CD4-positive, alpha-beta T cell treated with Interleukin-15 for 4 hours (primary cell): ENCODE data around the gene CTIF.

Experiments used
- DNase-seq: peaks from one replicate; pipeline ENCODE4 v3.0.0-alpha.2; 2020; ENCODE audit warnings: low spot score

CTIF gene

GRCh38 chr18:48819781-48820482, 281.1 kb downstream of the CTIF start:
- no peak for DNase-seq

DNA sequence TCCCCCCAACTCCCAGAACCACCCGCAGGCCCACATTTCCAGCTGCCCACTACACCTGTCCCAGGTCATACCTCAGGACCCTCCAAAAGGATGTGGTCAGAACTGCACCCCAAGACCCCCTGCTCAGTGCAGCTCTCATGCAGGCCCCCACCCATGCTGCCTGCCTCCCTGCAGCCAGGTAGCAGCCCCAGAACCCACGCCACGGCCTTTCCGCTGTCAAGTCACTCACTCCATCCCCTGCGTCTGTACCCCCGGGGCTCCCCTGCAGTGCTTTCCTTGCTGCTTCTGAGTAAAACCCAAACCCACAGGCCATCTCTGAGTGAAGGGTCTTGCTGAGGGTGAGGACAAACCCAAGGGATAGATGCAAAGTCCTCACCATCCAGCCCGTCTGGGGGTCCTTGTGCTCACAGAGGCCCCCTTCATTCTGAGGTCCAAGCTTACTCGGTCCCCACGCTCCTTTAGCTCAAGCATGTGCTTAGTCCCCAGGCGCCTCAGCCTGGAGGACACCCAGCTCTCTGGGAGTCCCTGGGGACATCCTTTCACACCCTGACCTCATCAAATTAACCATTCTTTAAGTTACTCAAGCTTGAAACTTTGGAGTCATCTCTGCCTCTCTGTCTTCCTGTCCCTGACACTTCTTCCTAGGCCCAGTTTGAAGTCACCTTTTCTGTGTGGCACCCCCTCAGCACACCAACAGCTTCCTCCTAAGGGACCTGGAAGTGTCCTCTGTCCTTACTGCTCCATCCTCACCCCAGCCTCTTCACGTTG, 281.8 kb downstream of the CTIF start:
- no peak for DNase-seq

- DNase-seq = no peak
Observed at GRCh38 chr18:48821251-48821590, 282.4 kb downstream of the CTIF start.

GRCh38 chr18:48821845-48822244, 283.0 kb downstream of the CTIF start:
- no peak for DNase-seq

DNA sequence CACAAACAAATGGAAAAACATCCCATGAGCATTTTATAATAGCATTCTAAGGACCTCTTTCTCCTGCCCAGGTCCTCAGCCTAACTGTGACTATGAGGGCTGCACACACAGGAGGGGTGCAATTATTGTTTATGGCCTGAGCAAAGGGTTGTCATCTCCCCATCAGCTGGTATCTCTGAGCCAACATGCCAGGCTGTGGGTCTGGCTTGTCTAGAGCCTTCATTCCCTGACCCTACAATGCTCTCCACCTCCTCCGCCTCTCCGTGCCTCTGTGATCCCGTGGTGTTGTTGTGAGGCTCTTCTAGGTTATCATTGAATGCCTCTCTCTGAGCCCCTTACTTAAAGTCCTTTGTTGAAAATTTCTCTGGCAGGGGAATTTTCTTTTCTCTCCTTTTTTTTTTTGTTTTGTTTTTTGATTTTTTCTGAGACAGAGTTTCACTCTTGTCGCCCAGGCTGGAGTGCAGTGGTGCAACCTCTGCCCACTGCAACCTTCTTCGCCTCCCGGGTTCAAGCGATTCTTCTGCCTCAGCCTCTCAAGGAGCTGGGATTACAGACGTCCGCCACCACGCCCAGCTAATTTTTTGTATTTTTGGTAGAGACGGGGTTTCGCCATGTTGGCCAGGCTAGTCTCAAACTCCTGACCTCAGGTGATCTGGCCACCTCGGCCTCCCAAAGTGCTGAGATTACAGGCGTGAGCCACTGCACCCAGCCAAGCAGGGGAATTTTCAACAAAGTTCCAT, 285.6 kb downstream of the CTIF start:
- DNase-seq = no peak

DNA sequence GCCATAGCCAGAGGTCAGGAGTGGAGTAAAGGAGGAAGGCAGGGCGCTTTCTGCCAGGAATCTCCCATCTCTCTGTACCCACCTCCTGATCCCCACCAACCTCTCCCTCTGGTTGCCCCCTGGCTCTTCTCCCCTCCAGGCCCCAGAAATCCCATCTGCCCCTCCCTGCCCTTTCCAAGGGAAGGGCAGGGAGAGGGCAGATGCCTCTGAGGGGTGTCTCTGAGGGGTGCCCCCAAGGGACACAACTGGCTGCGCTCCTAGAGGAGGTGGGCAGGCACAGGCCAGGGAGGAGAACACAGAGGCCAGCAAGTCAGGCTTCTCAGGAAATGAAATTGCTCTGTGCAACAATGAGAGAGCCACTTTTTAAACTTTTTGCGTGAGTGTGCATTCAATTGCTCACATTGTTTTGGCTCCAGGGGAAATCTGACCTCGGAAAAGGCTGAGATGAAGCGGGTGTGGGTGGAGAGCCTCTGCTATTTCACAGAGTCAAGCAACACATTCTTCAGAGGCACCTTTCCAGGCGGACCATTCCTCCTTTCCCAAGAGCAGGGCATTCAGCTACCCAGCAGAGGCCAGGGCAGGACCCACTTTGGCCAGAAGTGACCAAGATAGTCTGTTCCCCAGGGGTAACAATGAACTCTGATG, 286.4 kb downstream of the CTIF start:
- DNase-seq = no peak

- no peak for DNase-seq
Observed at GRCh38 chr18:48826271-48826670, 287.4 kb downstream of the CTIF start.

DNA sequence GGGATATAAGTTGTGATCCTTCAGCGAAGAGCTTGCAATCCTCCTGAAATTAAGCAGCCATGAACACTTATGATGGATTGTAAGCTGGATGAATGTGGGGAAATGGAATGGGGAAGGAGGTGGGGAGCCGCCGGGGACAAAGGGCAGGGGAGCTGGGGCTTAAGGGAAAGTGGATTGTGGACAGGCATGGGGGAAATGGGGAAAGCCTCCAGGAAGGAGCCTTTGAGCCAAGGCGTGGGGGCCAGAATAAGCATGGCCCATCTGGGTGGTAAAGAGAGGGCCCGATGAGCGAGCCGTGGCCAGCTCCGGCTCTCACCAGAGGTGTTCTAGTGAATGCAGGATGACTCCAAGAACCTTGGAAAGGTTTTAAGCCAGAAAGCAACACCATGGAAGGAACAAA, 288.0 kb downstream of the CTIF start:
- no peak for DNase-seq

DNA sequence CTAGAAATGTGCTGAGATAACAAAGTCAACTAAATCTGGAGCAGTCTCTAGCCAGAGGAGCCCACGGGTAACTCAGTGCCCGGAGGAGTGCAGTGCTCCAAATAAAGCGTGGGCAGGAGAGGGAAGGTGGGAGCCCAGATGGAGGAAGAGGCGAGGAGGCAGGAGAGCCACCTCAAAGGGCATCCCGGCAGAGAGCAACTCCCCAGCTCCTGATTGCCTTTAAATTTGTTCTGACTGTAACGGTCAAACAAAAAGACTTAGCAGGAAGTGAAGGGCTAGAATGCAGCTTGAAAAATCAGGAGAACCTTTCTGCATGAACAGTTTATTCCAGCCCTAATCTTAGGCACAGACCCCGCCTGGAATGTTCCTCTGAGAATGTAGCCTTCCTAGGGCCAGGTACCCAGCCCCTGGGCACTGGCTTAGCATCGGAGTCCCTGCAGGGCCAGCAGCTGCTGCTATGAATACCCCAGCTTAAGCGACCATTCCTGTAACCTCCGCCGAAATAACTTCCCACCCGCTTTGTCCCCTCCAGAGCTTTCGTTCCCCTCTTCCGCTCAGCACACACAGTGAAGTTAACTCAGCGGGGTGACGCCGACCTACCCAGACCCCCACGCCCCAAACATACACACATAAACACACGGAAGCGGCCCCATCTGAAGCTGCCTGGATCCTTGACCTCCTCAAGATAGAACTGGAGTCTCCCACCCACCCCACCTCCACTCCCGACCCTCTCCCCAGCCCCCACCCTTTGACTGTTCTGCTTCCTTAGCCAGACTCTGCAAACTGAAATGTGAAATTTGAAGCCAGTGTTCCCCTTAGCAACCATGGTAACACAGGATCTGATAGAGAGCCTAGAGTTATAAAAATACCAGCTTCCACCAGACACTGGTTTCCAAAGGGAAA, 288.7 kb downstream of the CTIF start:
- no peak for DNase-seq

- DNase-seq = no peak
Observed at GRCh38 chr18:48828194-48828545, 289.3 kb downstream of the CTIF start.

DNA sequence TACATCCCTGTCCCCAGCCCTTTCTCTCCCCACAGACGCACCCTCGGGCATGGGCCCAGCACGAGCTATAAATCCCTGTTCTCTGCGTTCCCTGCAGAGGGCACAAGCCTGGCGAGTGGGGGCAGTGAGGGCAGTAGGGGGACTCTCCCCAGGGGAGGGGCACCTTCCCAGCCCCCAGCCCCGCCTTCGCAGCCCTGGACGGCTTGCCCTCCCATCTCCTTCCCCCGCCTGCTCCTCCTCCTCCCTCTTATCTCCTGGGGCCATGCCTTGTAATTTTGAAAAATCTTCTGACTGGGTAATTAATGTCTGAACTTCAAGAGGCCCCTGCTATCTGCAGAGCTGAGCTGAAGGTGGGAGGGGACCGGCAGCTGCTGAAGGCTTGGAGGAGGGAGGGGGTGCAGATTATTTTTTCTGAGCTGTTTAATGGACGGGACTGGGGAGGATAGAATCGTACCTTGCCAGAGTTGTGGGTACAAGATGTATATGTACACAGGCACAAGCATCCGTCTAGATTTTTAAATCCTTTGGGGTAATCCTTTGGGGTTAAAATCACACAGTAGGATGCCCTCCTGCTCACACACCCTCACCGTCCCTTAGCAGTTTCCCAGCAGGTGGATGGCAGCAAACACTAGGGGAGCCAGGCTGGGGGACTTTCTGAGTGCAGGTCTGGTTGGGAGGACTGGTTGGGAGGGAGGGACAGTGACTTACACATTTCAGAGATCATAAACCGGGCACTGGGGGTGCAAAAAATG, 290.0 kb downstream of the CTIF start:
- no peak for DNase-seq

- no peak for DNase-seq
Observed at GRCh38 chr18:48829443-48830149, 290.8 kb downstream of the CTIF start.

- no peak for DNase-seq
Observed at GRCh38 chr18:48831113-48831759, 292.4 kb downstream of the CTIF start.

GRCh38 chr18:48831802-48832201, 293.0 kb downstream of the CTIF start:
- DNase-seq = no peak

DNA sequence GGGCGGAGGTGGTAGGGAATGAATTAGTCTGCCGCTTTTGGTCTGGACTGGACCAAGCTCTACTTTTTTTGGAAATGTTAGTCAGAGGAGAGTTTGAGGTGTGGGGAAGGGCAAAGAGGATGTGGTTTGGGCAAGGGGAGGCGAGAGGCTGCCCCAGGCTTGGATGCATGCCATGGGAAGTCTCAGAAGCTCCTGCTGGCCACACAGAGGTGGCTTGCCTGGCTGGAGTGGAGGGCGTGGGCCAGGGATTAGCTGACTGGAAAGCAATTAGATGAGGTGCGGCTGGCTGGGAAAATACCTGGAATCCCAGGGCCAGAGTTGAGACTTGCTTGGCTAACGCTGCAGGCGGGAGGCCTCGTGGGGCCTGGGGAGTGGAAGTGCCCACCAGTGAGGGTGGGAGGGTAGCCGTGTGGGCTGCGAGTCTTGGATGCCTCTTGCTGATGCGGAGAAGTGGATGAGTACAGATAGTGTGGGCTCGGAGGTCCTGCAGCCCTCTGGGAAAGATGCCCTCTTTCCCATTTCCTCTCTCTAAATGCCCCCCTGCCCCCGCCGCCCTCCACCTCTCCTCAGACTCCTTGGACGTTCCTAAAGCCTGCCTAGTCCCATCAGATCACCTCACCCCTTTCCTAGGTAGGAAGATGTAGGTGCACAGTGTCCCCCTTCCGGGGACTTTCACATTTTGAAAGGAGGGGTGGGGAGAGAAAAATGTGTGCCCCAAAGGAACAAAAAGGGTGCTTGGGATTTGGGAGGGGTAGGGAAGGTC, 294.3 kb downstream of the CTIF start:
- peak; percentile 37 for DNase-seq

DNA sequence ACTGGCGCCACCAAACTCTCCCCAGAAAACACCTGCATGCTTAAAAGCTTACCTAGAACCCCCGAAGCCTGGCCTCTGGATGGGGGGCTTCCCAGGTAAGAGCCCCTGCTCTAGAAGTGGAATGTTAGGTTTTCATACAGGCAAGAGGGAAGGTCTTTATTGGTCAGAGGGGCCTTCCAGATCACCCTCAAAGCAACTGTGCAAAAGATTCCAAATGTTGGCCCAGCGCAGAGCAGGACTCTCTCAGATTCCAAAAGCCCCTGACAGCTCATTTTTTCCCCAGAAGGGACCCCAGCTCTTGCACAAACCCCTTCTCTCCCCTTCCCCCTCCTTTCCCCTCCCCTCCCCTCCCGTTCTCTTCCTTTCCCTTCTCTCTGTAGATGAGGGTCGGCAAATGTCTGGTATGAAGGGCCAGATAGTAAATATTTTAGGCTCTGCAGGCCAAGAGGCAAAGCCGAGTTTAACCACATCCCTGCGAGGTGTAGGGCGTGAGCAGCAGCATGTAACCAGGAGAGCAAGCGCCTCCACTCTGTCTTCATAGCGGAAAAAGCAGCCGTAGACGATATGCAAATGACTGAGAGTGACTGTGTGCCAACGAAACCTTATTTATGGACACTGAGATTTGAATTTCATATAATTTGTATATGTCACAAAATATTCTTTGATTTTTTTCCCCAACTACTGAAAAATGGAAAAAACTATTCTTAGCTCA, 295.0 kb downstream of the CTIF start:
- DNase-seq = peak; percentile 76

GRCh38 chr18:48834413-48835031, 295.7 kb downstream of the CTIF start:
- DNase-seq = peak; percentile 84

DNA sequence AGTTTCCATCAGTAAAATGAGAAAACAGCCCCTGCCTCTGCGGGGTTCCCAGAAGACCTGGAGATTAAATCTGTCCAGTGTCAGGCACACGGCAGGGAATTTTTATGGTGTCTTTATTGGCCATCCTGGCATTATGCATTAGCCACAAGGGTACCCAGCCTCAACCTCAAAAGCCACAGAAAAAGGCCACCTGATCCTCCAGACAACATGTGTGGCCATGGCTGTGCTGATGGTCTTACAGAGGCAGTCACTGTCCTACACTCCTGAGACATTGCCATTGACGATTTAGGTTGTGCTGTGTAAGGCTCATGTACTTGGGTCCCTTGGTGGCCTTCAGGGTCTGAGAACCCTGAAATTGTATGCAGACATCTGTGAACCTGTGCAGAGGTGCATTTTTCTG, 296.3 kb downstream of the CTIF start:
- no peak for DNase-seq
